GM12865 (cell line): ENCODE measurements around the gene RHBDD1.

Experiments
- DNase-seq: peaks from one replicate; pipeline ENCODE4 v3.0.0; 2010; ENCODE audit warnings: low read depth
- H3K4me3 ChIP-seq: 2 replicates; pipeline ENCODE4 v1.5.1; 2011; ENCODE audit warnings: mild to moderate bottlenecking, low read depth, low read length, control low read depth
- CTCF ChIP-seq: IDR thresholded peaks from 2 replicates; pipeline ENCODE4 v1.5.1; 2011; ENCODE audit warnings: low read length, control low read depth, low read depth, inconsistent platforms; ENCODE audit not compliant: insufficient read depth; ENCODE audit errors: missing control alignments

Gene RHBDD1

GRCh38 chr2:226962176-226962773, 126.4 kb downstream of the RHBDD1 start:
- H3K4me3 ChIP-seq = no peak overlapping the region
- TF ChIP-seq CTCF = no peak
- DNase-seq = no peak

- DNase-seq = no peak
- no peak for TF ChIP-seq CTCF
- H3K4me3 ChIP-seq = no peak overlapping the region
These were observed 127.7 kb downstream of the RHBDD1 start for GRCh38 chr2:226963528-226963927.

- no peak for DNase-seq
- no peak overlapping the region for H3K4me3 ChIP-seq
- no peak for TF ChIP-seq CTCF
These were observed 129.5 kb downstream of the RHBDD1 start for GRCh38 chr2:226965376-226965775.

GRCh38 chr2:226969417-226970080, 133.7 kb downstream of the RHBDD1 start:
- H3K4me3 ChIP-seq = no peak overlapping the region
- TF ChIP-seq CTCF = no peak
- no peak for DNase-seq

- DNase-seq = peak; percentile 52
- H3K4me3 ChIP-seq = peak overlapping the region; percentile 35
These were observed 134.5 kb downstream of the RHBDD1 start for GRCh38 chr2:226970362-226970761.

GRCh38 chr2:226971084-226971483, 135.2 kb downstream of the RHBDD1 start:
- no peak for TF ChIP-seq CTCF
- DNase-seq = peak; percentile 41
- H3K4me3 ChIP-seq = peak overlapping the region; percentile 35

More at GRCh38 chr2:226970362-226970761, 134.5 kb downstream of the RHBDD1 start:
- no peak for TF ChIP-seq CTCF
